Stimulated activated CD8-positive, alpha-beta memory T cell treated with anti-CD3 and anti-CD28 coated beads, Interleukin-4, amount 100 ng/mL, for 4 hours (primary cell): ENCODE measurements around the gene TLE3.
A peak's percentile ranks its signal among the peaks of the same experiment; 100 is the strongest.

Experiments
- DNase-seq, 2 donors: peaks; one replicate each; pipeline ENCODE4 v3.0.0-alpha.2; 2020; ENCODE audit warnings: low read depth in 2 of 2, low spot score in 1 of 2

TLE3 gene

GRCh38 chr15:70099167-70099966 is 1.6 kb upstream of the TLE3 start:
- peak; percentile 100 for DNase-seq

GRCh38 chr15:70098461-70099166 is 897 bp upstream of the TLE3 start:
- no peak for DNase-seq

GRCh38 chr15:70098153-70098460 is 390 bp upstream of the TLE3 start:
- no peak for DNase-seq

GRCh38 chr15:70097063-70097320 is 725 bp downstream of the TLE3 start:
- no peak for DNase-seq

- DNase-seq = peak in 1 of 2 donors; percentile 32
These were observed 1.3 kb downstream of the TLE3 start for GRCh38 chr15:70096215-70097062.

- DNase-seq = no peak
These were observed 2.1 kb downstream of the TLE3 start for GRCh38 chr15:70095408-70096214.

GRCh38 chr15:70094690-70095311 is 2.9 kb downstream of the TLE3 start:
- DNase-seq = no peak

- no peak for DNase-seq
These were observed 4.0 kb downstream of the TLE3 start for GRCh38 chr15:70093481-70094319.

GRCh38 chr15:70093070-70093469 is 4.6 kb downstream of the TLE3 start:
- no peak for DNase-seq

GRCh38 chr15:70092464-70093027 is 5.2 kb downstream of the TLE3 start:
- DNase-seq = no peak

GRCh38 chr15:70091726-70092463 is 5.8 kb downstream of the TLE3 start:
- no peak for DNase-seq

- no peak for DNase-seq
These were observed 7.1 kb downstream of the TLE3 start for GRCh38 chr15:70090436-70091296.

- DNase-seq = no peak
These were observed 8.1 kb downstream of the TLE3 start for GRCh38 chr15:70089692-70089971.

GRCh38 chr15:70088887-70089691 is 8.6 kb downstream of the TLE3 start:
- DNase-seq = no peak

- no peak for DNase-seq
These were observed 9.3 kb downstream of the TLE3 start for GRCh38 chr15:70088455-70088854.

- no peak for DNase-seq
These were observed 9.9 kb downstream of the TLE3 start for GRCh38 chr15:70087708-70088352.

GRCh38 chr15:70086636-70087035 is 11.1 kb downstream of the TLE3 start:
- no peak for DNase-seq
